H1 (cell line): ENCODE data around the gene CABLES2. TPM values are rescaled to one million over a fixed set of nuclear protein-coding genes. Genes with fewer than 3 reads are reported as not detected.

Source experiments
- CTCF ChIA-PET: fragments of 300-600 bp; sonication (Branson Sonifier 250); formaldehyde crosslinking; loops from one replicate; lab custom pipeline; 2021; ENCODE audit not compliant: partially characterized antibody; lab: Charles Lee
- POLR2A ChIA-PET: fragments of 300-600 bp; sonication (Branson Sonifier 250); formaldehyde crosslinking; loops from one replicate; lab custom pipeline; 2021; ENCODE audit warnings: inconsistent platforms; ENCODE audit not compliant: partially characterized antibody; lab: Charles Lee
- DNase-seq, 2 experiments: peaks; one replicate each; pipeline versions ENCODE4 v3.0.0 to v3.0.0-alpha.2; 2010 to 2022; ENCODE audit warnings: low spot score in 2 of 2, low read depth in 1 of 2, mixed read lengths in 1 of 2
- FAIRE-seq: peaks from 2 replicates; lab custom pipeline; 2011; peaks lifted over from hg19 to GRCh38; lab: Jason Lieb, UNC
- H2AFZ ChIP-seq: 2 replicates; pipeline ENCODE4 v1.8.1; 2012; ENCODE audit warnings: low read length, inconsistent platforms
- H2AK5ac ChIP-seq: 2 replicates; pipeline ENCODE4 v1.6.1; 2013; ENCODE audit warnings: low read depth, low read length
- H2BK120ac ChIP-seq: replicated peaks from 2 replicates; pipeline ENCODE3; 2013; ENCODE audit warnings: low read depth, low read length, inconsistent platforms
- H2BK12ac ChIP-seq: 2 replicates; pipeline ENCODE4 v1.6.1; 2013; ENCODE audit warnings: low read depth, low read length
- H2BK15ac ChIP-seq: 2 replicates; pipeline ENCODE4 v1.6.1; 2013; ENCODE audit warnings: low read length
- H2BK20ac ChIP-seq: 2 replicates; pipeline ENCODE4 v1.6.1; 2013; ENCODE audit warnings: low read length
- H2BK5ac ChIP-seq: 2 replicates; pipeline ENCODE4 v1.6.1; 2013; ENCODE audit warnings: low read depth, low read length
- H3K14ac ChIP-seq: 2 replicates; pipeline ENCODE4 v1.6.1; 2013; ENCODE audit warnings: inconsistent platforms; ENCODE audit not compliant: insufficient read length
- H3K18ac ChIP-seq: 2 replicates; pipeline ENCODE4 v1.6.1; 2013; ENCODE audit warnings: low read length; ENCODE audit errors: extremely low read depth
- H3K23ac ChIP-seq: 2 replicates; pipeline ENCODE4 v1.6.1; 2013; ENCODE audit warnings: inconsistent platforms; ENCODE audit not compliant: insufficient read length
- H3K23me2 ChIP-seq: 2 replicates; pipeline ENCODE4 v1.6.1; 2013; ENCODE audit warnings: low read depth, low read length
- H3K27ac ChIP-seq: 2 replicates; pipeline ENCODE4 v1.6.1; 2011; ENCODE audit warnings: low read depth, low read length, inconsistent platforms
- H3K27me3 ChIP-seq, 4 experiments: replicated peaks in 1 of 4; 1 replicate in 1 of 4; 2 replicates in 3 of 4; pipeline versions ENCODE4 v1.6.1 to v1.8.1; 2011 to 2013; ENCODE audit warnings: low read length in 3 of 4, mild to moderate bottlenecking in 3 of 4, inconsistent platforms in 2 of 4, mixed read lengths in 2 of 4, moderate library complexity in 1 of 4; ENCODE audit not compliant: control insufficient read depth in 3 of 4, insufficient read depth in 3 of 4; ENCODE audit errors: extremely low read depth in 1 of 4
- H3K36me3 ChIP-seq, 4 experiments: 2 replicates each; pipeline versions ENCODE4 v1.6.1 to v1.8.1; 2011 to 2013; ENCODE audit warnings: mild to moderate bottlenecking in 4 of 4, low read length in 3 of 4, moderate library complexity in 2 of 4, control low read depth in 1 of 4, inconsistent platforms in 1 of 4; ENCODE audit not compliant: insufficient read depth in 4 of 4, control insufficient read depth in 2 of 4
- H3K4ac ChIP-seq: replicated peaks from 2 replicates; pipeline ENCODE3; 2013; ENCODE audit warnings: low read length, low read depth, mixed read lengths, inconsistent platforms; ENCODE audit not compliant: insufficient read length
- H3K4me1 ChIP-seq, 4 experiments: replicated peaks in 1 of 4; 1 replicate in 1 of 4; 2 replicates in 3 of 4; pipeline versions ENCODE4 v1.6.1 to v1.8.1; 2011 to 2013; ENCODE audit warnings: low read length in 3 of 4, inconsistent platforms in 2 of 4, mixed read lengths in 1 of 4; ENCODE audit not compliant: insufficient read depth in 4 of 4, control insufficient read depth in 3 of 4
- H3K4me2 ChIP-seq, 2 experiments: 2 replicates each; pipeline versions ENCODE4 v1.6.1 to v1.8.1; 2011 to 2013; ENCODE audit warnings: low read depth in 2 of 2, low read length in 2 of 2, control low read depth in 1 of 2, inconsistent platforms in 1 of 2, mild to moderate bottlenecking in 1 of 2; ENCODE audit not compliant: insufficient read depth in 1 of 2
- H3K4me3 ChIP-seq, 4 experiments: fragments of 200-600, 300-600 bp in 1 of 4; sonication (generic), shearing (Covaris generic), sonication (Bioruptor Twin) in 1 of 4; 2 replicates each; pipeline versions ENCODE4 v1.5.1 to v1.8.1; 2011 to 2016; ENCODE audit warnings: low read length in 4 of 4, low read depth in 3 of 4, control low read depth in 2 of 4, inconsistent platforms in 2 of 4, mild to moderate bottlenecking in 2 of 4, mixed read lengths in 1 of 4, moderate library complexity in 1 of 4; ENCODE audit not compliant: insufficient read depth in 2 of 4; ENCODE audit errors: extremely low read depth in 1 of 4
- H3K56ac ChIP-seq: replicated peaks from 2 replicates; pipeline ENCODE3; 2013; ENCODE audit warnings: low read depth, mild to moderate bottlenecking, mixed read lengths, low read length, inconsistent platforms; ENCODE audit not compliant: insufficient read length
- H3K79me1 ChIP-seq: 2 replicates; pipeline ENCODE4 v1.6.1; 2013; ENCODE audit warnings: low read depth, low read length, control low read depth
- H3K79me2 ChIP-seq, 2 experiments: 2 replicates each; pipeline versions ENCODE4 v1.6.1 to v1.8.1; 2012 to 2013; ENCODE audit warnings: low read length in 2 of 2, mild to moderate bottlenecking in 2 of 2, inconsistent platforms in 1 of 2; ENCODE audit not compliant: insufficient read depth in 2 of 2, control insufficient read depth in 1 of 2
- H3K9ac ChIP-seq, 4 experiments: replicated peaks in 1 of 4; 1 replicate in 1 of 4; 2 replicates in 3 of 4; pipeline versions ENCODE4 v1.6.1 to v1.8.1; 2011 to 2013; ENCODE audit warnings: low read depth in 3 of 4, low read length in 3 of 4, control low read depth in 2 of 4, mild to moderate bottlenecking in 2 of 4, moderate library complexity in 2 of 4, inconsistent platforms in 1 of 4; ENCODE audit errors: extremely low read depth in 1 of 4
- H3K9me3 ChIP-seq, 2 experiments: 2 replicates each; pipeline versions ENCODE4 v1.6.1 to v1.8.1; 2012 to 2013; ENCODE audit warnings: mild to moderate bottlenecking in 2 of 2, moderate library complexity in 2 of 2, control low read depth in 1 of 2, inconsistent platforms in 1 of 2, low read depth in 1 of 2, low read length in 1 of 2, mixed read lengths in 1 of 2; ENCODE audit not compliant: insufficient read depth in 2 of 2
- H4K20me1 ChIP-seq, 2 experiments: replicated peaks in 1 of 2; 2 replicates each; pipeline versions ENCODE3 to v1.8.1; 2011 to 2013; ENCODE audit warnings: inconsistent platforms in 2 of 2, low read length in 2 of 2, mild to moderate bottlenecking in 1 of 2; ENCODE audit not compliant: insufficient read depth in 2 of 2, control insufficient read depth in 1 of 2
- H4K5ac ChIP-seq: 2 replicates; pipeline ENCODE4 v1.6.1; 2013; ENCODE audit warnings: low read length, low read depth, mixed read lengths, inconsistent platforms; ENCODE audit not compliant: insufficient read length
- H4K8ac ChIP-seq: 2 replicates; pipeline ENCODE4 v1.8.0; 2013; ENCODE audit warnings: mild to moderate bottlenecking, moderate library complexity, low read length, inconsistent platforms; ENCODE audit not compliant: insufficient read depth; ENCODE audit errors: extremely low read depth
- H4K91ac ChIP-seq: replicated peaks from 2 replicates; pipeline ENCODE3; 2013; ENCODE audit warnings: low read length, mixed read lengths, inconsistent platforms; ENCODE audit not compliant: insufficient read length
- BCL11A ChIP-seq, 2 experiments: IDR thresholded peaks; one replicate each; pipeline ENCODE4 v1.6.1; 2011; ENCODE audit warnings: low read depth in 2 of 2, low read length in 2 of 2, mild to moderate bottlenecking in 2 of 2
- FOSL1 ChIP-seq: IDR thresholded peaks from 2 replicates; pipeline ENCODE4 v1.6.1; 2011; ENCODE audit warnings: mild to moderate bottlenecking, low read depth, low read length, moderate library complexity; ENCODE audit not compliant: insufficient read depth
- SIRT6 ChIP-seq: IDR thresholded peaks from one replicate; pipeline ENCODE4 v1.7.1; 2012; ENCODE audit warnings: low read length, inconsistent platforms
- WGBS, 2 experiments: shearing (Covaris generic) in 1 of 2; methylation state at CpG; one replicate each; pipeline versions ENCODE4 v1.1.6 to v1.1.7; 2013 to 2015; ENCODE audit warnings: low lambda C conversion rate in 2 of 2, mixed read lengths in 2 of 2, inconsistent platforms in 1 of 2, low coverage in 1 of 2, missing lambda C conversion rate in 1 of 2; ENCODE audit not compliant: insufficient replicate concordance in 2 of 2, insufficient coverage in 1 of 2, insufficient read length in 1 of 2; ENCODE audit errors: extremely low coverage in 1 of 2, missing lambda C conversion rate in 1 of 2; 5-methylcytosine and 5-hydroxymethylcytosine counted together
- polyA plus RNA-seq, 7 experiments: library from polyadenylated mRNA; depleted of rRNA in 3 of 7; stranded (reverse) in 5 of 7; unstranded in 2 of 7; fragments of >200 nt in 5 of 7; fragments of 200-250 nt in 2 of 7; gene quantifications; 1 replicate in 5 of 7; 2 replicates in 1 of 7; 4 replicates in 1 of 7; pipeline versions ENCODE4 v1.2.1 to v1.2.3, GENCODE V29; 2011 to 2013; ENCODE audit warnings: missing spikeins in 2 of 7, mixed read lengths in 2 of 7
- total RNA-seq: library from RNA; stranded (reverse); fragmentation: NEBNext Ultra II Directional; extraction: Animal tissue kit (Norgen Biotek cat#: 25700); gene quantifications from 2 replicates; pipeline ENCODE4 v1.2.1, GENCODE V29; 2021

Gene CABLES2
- total and polyA plus RNA-seq, 2 of the 8 experiments (the other 6 are each of a cell fraction or from before 2014, with no cell fraction given): 8.0 to 8.8 TPM

GRCh38 chr20:62345681-62346370, 61.3 kb downstream of the CABLES2 start:
- H3K56ac ChIP-seq: no peak overlapping the region
- no peak overlapping the region for H2BK12ac ChIP-seq
- peaks cover 21 to 66% (median 52%) of the 10 kb centered on the region in 4 experiments for H3K36me3 ChIP-seq
- no peak overlapping the region for H4K91ac ChIP-seq
- H2BK15ac ChIP-seq: no peak overlapping the region
- H2BK120ac ChIP-seq: no peak overlapping the region
- H4K5ac ChIP-seq: no peak overlapping the region
- H3K9me3 ChIP-seq: peaks cover 0 to 3% of the 10 kb centered on the region in 2 experiments; a peak in 2 of 4 replicates
- H3K79me2 ChIP-seq: no peaks in the 10 kb centered on the region
- no peak overlapping the region for H2AFZ ChIP-seq
- no peaks in the 10 kb centered on the region; the same call in 1 of the 2 replicates for H3K79me1 ChIP-seq
- no peaks in the 10 kb centered on the region for H3K27me3 ChIP-seq
- H3K4me1 ChIP-seq: no peaks in the 10 kb centered on the region; a peak in 1 of 7 replicates
- FAIRE-seq (no peak), DNase-seq (no peak)
- H3K27ac ChIP-seq: no peak overlapping the region
- no peaks in the 10 kb centered on the region; the same call in 1 of the 2 replicates for H3K23me2 ChIP-seq
- 92% methylated on average over 24 of the region's 25 CpGs; no CpG with 5 or more reads in 1 of the 2 experiments for WGBS, 2 experiments
- H3K23ac ChIP-seq: no peak overlapping the region
- no peak overlapping the region for H2BK5ac ChIP-seq
- no peak overlapping the region for H3K4me3 ChIP-seq
- no peak overlapping the region for H3K18ac ChIP-seq
- no peak overlapping the region for H2AK5ac ChIP-seq
- H4K20me1 ChIP-seq: peaks cover 0 to 6% of the 10 kb centered on the region in 2 experiments
- H2BK20ac ChIP-seq: no peak overlapping the region
- no peak overlapping the region; the same call in 1 of the 2 replicates for H4K8ac ChIP-seq
- H3K14ac ChIP-seq: no peak overlapping the region
- POLR2A ChIA-PET: interaction anchor here (0.8 to 12.3 kb wide), 8 partner anchors 9 to 41 kb away, joined by 3 to 95 read pairs (median 4); partner anchors contain the start of gene RPS21
- CTCF ChIA-PET: interaction anchor here (0.9 to 3.6 kb wide), 4 partner anchors 19 to 44 kb away, joined by 3 to 17 read pairs (median 6); no protein-coding TSS in a partner anchor
- H3K4me2 ChIP-seq: no peak overlapping the region
- no peak overlapping the region for H3K9ac ChIP-seq
- no peak overlapping the region for H3K4ac ChIP-seq
- no peak for TF ChIP-seq BCL11A (IDR thresholded peaks at IDR 0.05; ENCODE audit: low read depth in 2 of 2, low read length in 2 of 2)
- no peak for TF ChIP-seq FOSL1
- no peak for TF ChIP-seq SIRT6
